ENCODE measurements around the gene IL11.

Gene IL11

DNA sequence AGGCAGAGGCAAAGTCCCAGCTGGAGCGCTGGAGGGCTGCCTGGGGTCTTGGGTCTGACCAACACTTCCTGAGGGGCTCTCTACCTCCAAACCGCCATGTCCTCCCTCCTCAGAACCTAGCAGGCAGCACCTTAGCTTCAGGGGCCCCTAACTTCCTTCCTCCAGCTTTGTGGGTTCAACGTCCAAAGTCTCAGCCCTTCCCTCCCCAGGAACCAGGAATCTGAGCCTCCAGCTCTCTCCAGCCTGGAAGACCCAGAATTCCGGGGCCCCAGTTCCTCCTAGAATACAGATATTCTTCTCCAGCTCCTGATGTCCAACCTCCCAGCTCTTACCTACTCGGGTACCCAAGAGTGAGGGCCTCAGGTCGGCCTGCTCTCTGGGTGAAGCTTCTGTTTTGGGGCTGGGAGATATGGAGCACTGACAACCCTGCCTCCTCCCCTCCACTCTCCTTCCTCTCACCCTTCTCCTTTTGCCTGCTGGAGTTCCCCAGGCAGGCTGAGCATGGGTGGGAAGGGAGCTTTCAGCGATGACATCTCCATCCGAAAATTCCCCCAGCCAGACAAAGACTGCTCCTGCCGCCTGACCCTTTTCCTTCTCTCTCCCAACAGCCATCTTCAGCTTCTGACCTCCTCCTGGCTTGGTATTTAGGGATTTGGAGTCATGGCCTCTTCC is 48.7 kb downstream of the IL11 start:
- no peak for DNase-seq

DNA sequence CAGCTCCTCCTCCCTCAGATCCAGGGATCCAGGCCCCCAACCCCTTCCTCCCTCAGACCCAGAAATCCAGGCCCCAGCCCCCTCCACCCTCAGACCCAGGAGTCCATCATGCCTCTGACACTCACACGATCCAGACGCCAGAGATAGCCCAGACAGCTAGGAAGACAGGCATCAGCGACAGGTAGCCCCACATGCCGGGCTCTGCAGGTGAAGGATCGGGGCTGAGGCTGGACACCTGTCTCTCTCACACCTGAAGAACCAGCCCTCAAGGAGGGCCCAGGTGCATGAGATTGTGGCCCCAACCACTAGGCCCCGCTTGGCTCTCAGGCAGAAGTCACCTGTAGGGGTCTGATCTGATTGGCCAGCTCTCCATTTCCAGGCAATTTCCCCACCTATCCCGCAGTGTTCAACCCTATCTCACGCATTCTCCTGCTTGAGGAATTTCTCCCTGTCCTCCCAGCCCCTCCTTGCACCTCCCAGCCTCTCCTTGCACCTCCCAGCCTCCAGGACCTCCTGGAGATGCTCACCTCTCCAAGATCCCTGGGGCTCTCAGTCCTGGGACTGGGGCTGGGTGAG is 49.3 kb downstream of the IL11 start:
- no peak for DNase-seq

- peak; percentile 81 for DNase-seq
Measured at GRCh38 chr19:55319785-55320184, 50.5 kb downstream of the IL11 start.

- DNase-seq: no peak
Measured at GRCh38 chr19:55316646-55317045, 53.6 kb downstream of the IL11 start.

- no peak for DNase-seq
Measured at GRCh38 chr19:55315956-55316525, 54.2 kb downstream of the IL11 start.

DNA sequence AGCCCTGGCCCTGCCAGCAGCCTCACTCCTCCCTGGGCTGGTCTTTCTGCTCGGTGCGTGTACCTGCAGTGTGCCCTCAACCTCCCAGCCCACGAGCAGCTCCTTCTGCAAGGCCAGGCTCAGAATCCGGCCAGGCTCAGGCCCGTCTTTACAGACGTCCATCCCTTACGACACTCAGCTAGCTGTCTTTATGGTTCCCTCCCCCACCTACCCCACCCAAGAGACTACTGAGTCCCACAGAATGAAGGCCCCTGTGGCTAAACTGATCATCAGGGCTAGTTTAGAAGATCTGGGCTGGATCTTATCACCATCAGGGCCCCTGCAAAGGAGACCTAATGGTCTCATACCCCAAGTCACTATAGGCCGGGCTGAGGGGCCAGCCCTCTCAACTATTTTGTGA is 55.9 kb downstream of the IL11 start:
- DNase-seq: no peak
